GM23338 (cell line): ENCODE measurements around the gene DDX41.

Experiments
- CREB1 ChIP-seq: fragments of 250-450 bp; sonication (Bioruptor Pico); IDR thresholded peaks from 2 replicates; pipeline ENCODE4 v1.5.0; 2020; ENCODE audit warnings: low read depth, mild to moderate bottlenecking, moderate library complexity
- CTCF ChIP-seq, 2 experiments: fragments of 200-600 bp in 1 of 2; sonication (generic) in 1 of 2; conservative IDR thresholded peaks; 2 replicates each; pipeline versions ENCODE4 v1.5.1 to v1.6.1; 2016 to 2017; ENCODE audit warnings: antibody characterized with exemption in 2 of 2, low read depth in 2 of 2, mild to moderate bottlenecking in 2 of 2, moderate library complexity in 1 of 2
- EZH2 ChIP-seq: fragments of 200-600 bp; sonication (generic); IDR thresholded peaks from one replicate; pipeline ENCODE4 v1.8.0; 2017; ENCODE audit warnings: antibody characterized with exemption, mild to moderate bottlenecking, low read depth; ENCODE audit not compliant: unreplicated experiment
- EZH2phosphoT487 ChIP-seq: fragments of 200-600 bp; sonication (generic); IDR thresholded peaks from one replicate; pipeline ENCODE4 v1.8.1; 2018; ENCODE audit warnings: antibody characterized with exemption; ENCODE audit not compliant: unreplicated experiment
- JUNB ChIP-seq: IDR thresholded peaks from one replicate; pipeline ENCODE4 v1.6.1; 2016; ENCODE audit warnings: antibody characterized with exemption; ENCODE audit not compliant: unreplicated experiment
- NANOG ChIP-seq: IDR thresholded peaks from 2 replicates; pipeline ENCODE4 v1.6.1; 2016; ENCODE audit warnings: antibody characterized with exemption, borderline replicate concordance
- POLR2AphosphoS5 ChIP-seq: IDR thresholded peaks from 2 replicates; pipeline ENCODE4 v1.6.1; 2016; ENCODE audit warnings: antibody characterized with exemption, low read depth
- REST ChIP-seq: IDR thresholded peaks from one replicate; pipeline ENCODE4 v1.6.1; 2018; ENCODE audit warnings: antibody characterized with exemption; ENCODE audit not compliant: unreplicated experiment
- TF ChIP-seq, protein P1 (sequence below): IDR thresholded peaks from 2 replicates; pipeline ENCODE4 v1.6.1; 2016; ENCODE audit warnings: antibody characterized with exemption

DNA sequence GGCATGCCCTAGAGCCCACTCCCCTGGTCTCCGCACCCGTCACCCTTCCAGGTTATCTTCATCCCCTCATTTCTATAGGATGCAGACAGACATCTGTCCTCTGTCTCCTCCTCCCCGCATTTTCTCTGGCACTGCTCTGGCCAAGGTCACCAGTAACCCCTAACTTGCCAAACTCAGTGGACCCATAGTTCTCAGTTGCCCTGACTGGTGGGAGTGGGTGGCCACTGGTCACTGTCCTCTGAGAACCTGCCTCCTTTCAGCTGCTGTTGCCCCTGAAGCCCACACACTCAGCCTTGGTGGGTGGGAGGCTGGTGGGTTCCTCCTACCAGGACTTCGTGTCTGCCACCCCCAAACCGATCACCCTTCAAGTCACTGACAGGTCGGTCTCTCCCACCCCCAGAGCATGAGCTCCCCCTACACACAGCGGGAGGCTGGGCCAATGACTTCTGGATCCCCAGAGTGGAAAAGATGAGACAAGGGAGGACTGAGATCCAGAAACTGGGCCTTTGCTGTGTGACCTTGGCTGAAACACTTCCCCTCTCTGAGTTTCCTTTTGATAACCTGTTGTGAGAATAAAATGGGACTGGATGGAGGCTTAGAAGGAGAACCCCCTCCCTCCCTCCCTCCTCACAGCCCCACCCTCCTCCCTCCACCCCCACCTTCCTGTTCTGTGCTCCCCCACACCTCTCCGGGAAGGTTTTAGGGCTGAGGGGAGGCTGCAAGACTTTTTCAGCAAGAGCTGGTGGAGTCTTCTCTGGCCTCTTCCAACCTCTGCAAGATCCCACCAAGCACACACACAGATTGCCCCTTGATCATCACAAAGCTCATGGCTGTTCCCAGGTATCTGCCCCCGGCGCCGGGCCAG lies 41.0 kb downstream of the DDX41 start:
- no peak for TF ChIP-seq CTCF (conservative IDR thresholded peaks at IDR 0.05; ENCODE audit: low read depth in 2 of 2)
- no peak for TF ChIP-seq EZH2
- no peak for TF ChIP-seq REST
- no peak for TF ChIP-seq POLR2AphosphoS5
- TF ChIP-seq, protein P1, sequence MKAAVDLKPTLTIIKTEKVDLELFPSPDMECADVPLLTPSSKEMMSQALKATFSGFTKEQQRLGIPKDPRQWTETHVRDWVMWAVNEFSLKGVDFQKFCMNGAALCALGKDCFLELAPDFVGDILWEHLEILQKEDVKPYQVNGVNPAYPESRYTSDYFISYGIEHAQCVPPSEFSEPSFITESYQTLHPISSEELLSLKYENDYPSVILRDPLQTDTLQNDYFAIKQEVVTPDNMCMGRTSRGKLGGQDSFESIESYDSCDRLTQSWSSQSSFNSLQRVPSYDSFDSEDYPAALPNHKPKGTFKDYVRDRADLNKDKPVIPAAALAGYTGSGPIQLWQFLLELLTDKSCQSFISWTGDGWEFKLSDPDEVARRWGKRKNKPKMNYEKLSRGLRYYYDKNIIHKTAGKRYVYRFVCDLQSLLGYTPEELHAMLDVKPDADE = no peak
- no peak for TF ChIP-seq CREB1
- no peak for TF ChIP-seq JUNB
- TF ChIP-seq NANOG = no peak
- no peak for TF ChIP-seq EZH2phosphoT487
